Mammary epithelial cell (primary cell): ENCODE data around the gene SHROOM2.

Experiments
- EZH2 ChIP-seq: IDR thresholded peaks from 2 replicates; pipeline ENCODE4 v1.6.1; 2012; ENCODE audit warnings: low read length, inconsistent platforms, borderline replicate concordance
- TF ChIP-seq, protein P1 (sequence below), 2 donors: IDR thresholded peaks in 1 of 2; conservative IDR thresholded peaks in 1 of 2; 2 replicates each; pipeline ENCODE4 v1.5.1; 2011 to 2012; ENCODE audit warnings: inconsistent platforms in 2 of 2, low read length in 2 of 2, mild to moderate bottlenecking in 2 of 2, control low read depth in 1 of 2, low read depth in 1 of 2; ENCODE audit not compliant: insufficient read depth in 1 of 2; ENCODE audit errors: extremely low read depth in 1 of 2

DNA sequence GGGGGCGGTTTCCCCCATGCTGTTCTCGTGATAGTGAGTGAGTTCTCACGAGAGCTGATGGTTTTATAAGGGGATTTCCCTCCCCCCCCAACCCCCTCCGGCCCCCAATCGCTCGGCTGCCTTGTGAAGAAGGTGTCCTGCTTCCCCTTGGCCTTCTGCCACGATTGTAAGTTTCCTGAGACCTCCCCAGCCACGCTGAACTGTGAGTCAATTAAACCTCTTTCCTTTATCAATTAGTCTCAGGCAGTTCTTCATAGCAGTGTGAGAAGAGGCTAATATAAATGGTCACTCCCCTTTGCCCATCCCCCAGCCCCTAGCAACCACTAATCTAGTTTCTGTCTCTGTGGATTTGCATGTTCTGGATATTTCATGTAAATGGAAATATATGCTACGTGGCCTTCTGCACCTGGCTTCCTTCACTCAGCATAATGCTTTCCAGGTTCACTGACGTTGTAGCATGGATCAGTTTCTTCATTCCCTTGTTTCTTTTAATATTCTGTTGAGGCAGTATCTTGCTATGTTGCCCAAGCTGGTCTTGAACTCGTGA lies 37.0 kb upstream of the SHROOM2 start:
- TF ChIP-seq, protein P1, sequence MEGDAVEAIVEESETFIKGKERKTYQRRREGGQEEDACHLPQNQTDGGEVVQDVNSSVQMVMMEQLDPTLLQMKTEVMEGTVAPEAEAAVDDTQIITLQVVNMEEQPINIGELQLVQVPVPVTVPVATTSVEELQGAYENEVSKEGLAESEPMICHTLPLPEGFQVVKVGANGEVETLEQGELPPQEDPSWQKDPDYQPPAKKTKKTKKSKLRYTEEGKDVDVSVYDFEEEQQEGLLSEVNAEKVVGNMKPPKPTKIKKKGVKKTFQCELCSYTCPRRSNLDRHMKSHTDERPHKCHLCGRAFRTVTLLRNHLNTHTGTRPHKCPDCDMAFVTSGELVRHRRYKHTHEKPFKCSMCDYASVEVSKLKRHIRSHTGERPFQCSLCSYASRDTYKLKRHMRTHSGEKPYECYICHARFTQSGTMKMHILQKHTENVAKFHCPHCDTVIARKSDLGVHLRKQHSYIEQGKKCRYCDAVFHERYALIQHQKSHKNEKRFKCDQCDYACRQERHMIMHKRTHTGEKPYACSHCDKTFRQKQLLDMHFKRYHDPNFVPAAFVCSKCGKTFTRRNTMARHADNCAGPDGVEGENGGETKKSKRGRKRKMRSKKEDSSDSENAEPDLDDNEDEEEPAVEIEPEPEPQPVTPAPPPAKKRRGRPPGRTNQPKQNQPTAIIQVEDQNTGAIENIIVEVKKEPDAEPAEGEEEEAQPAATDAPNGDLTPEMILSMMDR (conservative IDR thresholded peaks at IDR 0.05 in 1 of 2, IDR thresholded peaks at IDR 0.05 in 1 of 2; ENCODE audit: extremely low read depth in 1 of 2, insufficient read depth in 1 of 2, low read depth in 1 of 2, low read length in 2 of 2): no peak
- TF ChIP-seq EZH2: no peak
